Hepatocyte (in vitro differentiated cells): Measurements from ENCODE around the gene SNX18. TPM values are rescaled to one million over a fixed set of nuclear protein-coding genes. Genes with fewer than 3 reads are reported as not detected.

Experiments used
- DNase-seq: peaks from one replicate; pipeline ENCODE4 v3.0.0-alpha.2; 2016; ENCODE audit warnings: low spot score
- H2AFZ ChIP-seq: fragments of 200-600 bp; sonication (generic); 2 replicates; pipeline ENCODE4 v1.6.0; 2016; ENCODE audit warnings: antibody characterized with exemption, mild to moderate bottlenecking
- H3K27ac ChIP-seq: fragments of 200-600 bp; sonication (generic); 2 replicates; pipeline ENCODE4 v1.5.1; 2016; ENCODE audit warnings: mild to moderate bottlenecking
- H3K27me3 ChIP-seq: fragments of 200-600 bp; sonication (generic); 2 replicates; pipeline ENCODE4 v1.6.1; 2016
- H3K36me3 ChIP-seq: fragments of 200-600 bp; sonication (generic); replicated peaks from 2 replicates; pipeline ENCODE4 v1.5.1; 2016; ENCODE audit warnings: low read depth; ENCODE audit not compliant: insufficient read depth
- H3K4me1 ChIP-seq: fragments of 200-600 bp; sonication (generic); 2 replicates; pipeline ENCODE4 v1.5.1; 2016; ENCODE audit warnings: mild to moderate bottlenecking, moderate library complexity; ENCODE audit not compliant: insufficient read depth
- H3K4me2 ChIP-seq: fragments of 200-600 bp; sonication (generic); 2 replicates; pipeline ENCODE4 v1.6.0; 2016
- H3K4me3 ChIP-seq: fragments of 200-600 bp; sonication (generic); 2 replicates; pipeline ENCODE4 v1.5.1; 2016; ENCODE audit warnings: mild to moderate bottlenecking
- H3K79me2 ChIP-seq: fragments of 200-600 bp; sonication (generic); 2 replicates; pipeline ENCODE4 v1.6.0; 2017; ENCODE audit warnings: mild to moderate bottlenecking
- H3K9me2 ChIP-seq: fragments of 200-600 bp; sonication (generic); replicated peaks from 2 replicates; pipeline ENCODE4 v1.6.0; 2017; ENCODE audit warnings: mild to moderate bottlenecking; ENCODE audit not compliant: insufficient read depth
- H3K9me3 ChIP-seq: fragments of 200-600 bp; sonication (generic); 2 replicates; pipeline ENCODE4 v1.5.1; 2016; ENCODE audit warnings: low read depth, mild to moderate bottlenecking
- H4K20me1 ChIP-seq: fragments of 200-600 bp; sonication (generic); 2 replicates; pipeline ENCODE4 v1.6.0; 2016; ENCODE audit warnings: mild to moderate bottlenecking; ENCODE audit not compliant: insufficient read depth, poor library complexity, severe bottlenecking
- CTCF ChIP-seq: fragments of 200-600 bp; sonication (generic); IDR thresholded peaks from 2 replicates; pipeline ENCODE4 v1.5.1; 2016; ENCODE audit warnings: antibody characterized with exemption, mild to moderate bottlenecking; ENCODE audit not compliant: poor library complexity
- EZH2 ChIP-seq: fragments of 200-600 bp; sonication (generic); IDR thresholded peaks from 2 replicates; pipeline ENCODE4 v1.6.1; 2016; ENCODE audit warnings: antibody characterized with exemption, mild to moderate bottlenecking, borderline replicate concordance
- EZH2phosphoT487 ChIP-seq: fragments of 200-600 bp; sonication (generic); IDR thresholded peaks from one replicate; pipeline ENCODE4 v1.6.1; 2018; ENCODE audit warnings: antibody characterized with exemption, mild to moderate bottlenecking, low read depth, moderate library complexity; ENCODE audit not compliant: unreplicated experiment, severe bottlenecking
- WGBS: methylation state at CpG from one replicate; pipeline ENCODE4 v1.1.6; 2016; ENCODE audit warnings: low lambda C conversion rate; ENCODE audit errors: missing lambda C conversion rate; 5-methylcytosine and 5-hydroxymethylcytosine counted together
- polyA plus RNA-seq: library from polyadenylated mRNA; unstranded; fragments of >200 nt; fragmentation: Nextera tagmentation; extraction: Ambion mirVana; gene quantifications from 2 replicates; pipeline ENCODE4 v1.2.1, GENCODE V29; 2016
- total RNA-seq: library from RNA; depleted of rRNA; stranded (reverse); fragments of >200 nt; gene quantifications from 2 replicates; pipeline ENCODE4 v1.2.3, GENCODE V29; 2014

Gene SNX18
- total and polyA plus RNA-seq, 2 experiments from 2014 or later = 6.5 to 33.0 TPM

GRCh38 chr5:54586336-54586735, 68.8 kb downstream of the SNX18 start:
- H2AFZ ChIP-seq = no peak overlapping the region
- no peaks in the 10 kb centered on the region for H3K27me3 ChIP-seq
- no peak overlapping the region for H3K4me3 ChIP-seq
- H3K9me2 ChIP-seq = no peaks in the 10 kb centered on the region
- H3K27ac ChIP-seq = no peak overlapping the region
- no peak overlapping the region for H3K4me2 ChIP-seq
- H3K36me3 ChIP-seq = no peaks in the 10 kb centered on the region
- H3K4me1 ChIP-seq = peaks cover 6% of the 10 kb centered on the region
- H4K20me1 ChIP-seq = no peaks in the 10 kb centered on the region
- H3K9me3 ChIP-seq = no peaks in the 10 kb centered on the region
- TF ChIP-seq EZH2phosphoT487 (no peak), CTCF (no peak), EZH2 (no peak)
- H3K79me2 ChIP-seq = no peaks in the 10 kb centered on the region
- WGBS = 95% methylated on average over 5 of the region's 5 CpGs
- DNase-seq = no peak

- Histone ChIP-seq H2AFZ (no peak overlapping the region), H3K4me3 (no peak overlapping the region), H3K4me1 (peaks cover 4% of the 10 kb centered on the region), H3K27ac (no peak overlapping the region), H3K4me2 (no peak overlapping the region), H3K9me3 (no peaks in the 10 kb centered on the region), H3K79me2 (no peaks in the 10 kb centered on the region), H3K36me3 (no peaks in the 10 kb centered on the region), H3K9me2 (no peaks in the 10 kb centered on the region), H4K20me1 (no peaks in the 10 kb centered on the region), H3K27me3 (no peaks in the 10 kb centered on the region)
- DNase-seq = no peak
- TF ChIP-seq CTCF (no peak), EZH2phosphoT487 (no peak), EZH2 (no peak)
- WGBS = 79% methylated on average over 4 of the region's 4 CpGs
These were observed 72.2 kb downstream of the SNX18 start for GRCh38 chr5:54589786-54590185.

- Histone ChIP-seq H3K4me3 (no peak overlapping the region), H3K4me1 (peaks cover 4% of the 10 kb centered on the region), H3K27ac (no peak overlapping the region), H3K36me3 (no peaks in the 10 kb centered on the region), H3K79me2 (no peaks in the 10 kb centered on the region), H2AFZ (no peak overlapping the region), H3K9me2 (no peaks in the 10 kb centered on the region), H3K9me3 (no peaks in the 10 kb centered on the region), H3K27me3 (no peaks in the 10 kb centered on the region), H3K4me2 (no peak overlapping the region), H4K20me1 (no peaks in the 10 kb centered on the region)
- 95% methylated on average over 3 of the region's 3 CpGs for WGBS
- TF ChIP-seq CTCF (no peak), EZH2 (no peak), EZH2phosphoT487 (no peak)
- no peak for DNase-seq
These were observed 73.3 kb downstream of the SNX18 start for GRCh38 chr5:54590824-54591223.

- no peaks in the 10 kb centered on the region for H3K27me3 ChIP-seq
- no peak overlapping the region for H3K4me3 ChIP-seq
- no peaks in the 10 kb centered on the region for H3K36me3 ChIP-seq
- no peak overlapping the region for H3K27ac ChIP-seq
- peaks cover 4% of the 10 kb centered on the region for H3K4me1 ChIP-seq
- no peak overlapping the region for H2AFZ ChIP-seq
- H3K9me2 ChIP-seq = no peaks in the 10 kb centered on the region
- DNase-seq = no peak
- H3K9me3 ChIP-seq = no peaks in the 10 kb centered on the region
- TF ChIP-seq EZH2 (no peak), EZH2phosphoT487 (no peak), CTCF (no peak)
- no peak overlapping the region for H3K4me2 ChIP-seq
- H3K79me2 ChIP-seq = no peaks in the 10 kb centered on the region
- no peaks in the 10 kb centered on the region for H4K20me1 ChIP-seq
These were observed 76.2 kb downstream of the SNX18 start for GRCh38 chr5:54593779-54594178.
